Loucy (cell line): Measurements from ENCODE around the gene TPRX1.
"Not testable (repeated sequence)": the region's sequence is repeated elsewhere in the genome, so short reads cannot be mapped to it uniquely, and the experiment has no call there.

Experiments
- EZH2phosphoT487 ChIP-seq: fragments of 200-600 bp; IDR thresholded peaks from 2 replicates; pipeline ENCODE4 v1.6.1; 2018; ENCODE audit warnings: antibody characterized with exemption, mild to moderate bottlenecking, moderate library complexity, borderline replicate concordance
- TF ChIP-seq, protein P1 (sequence below): fragments of 200-600 bp; sonication (generic); conservative IDR thresholded peaks from 2 replicates; pipeline ENCODE4 v1.5.1; 2014; ENCODE audit warnings: mild to moderate bottlenecking, antibody characterized with exemption, low read length

DNA sequence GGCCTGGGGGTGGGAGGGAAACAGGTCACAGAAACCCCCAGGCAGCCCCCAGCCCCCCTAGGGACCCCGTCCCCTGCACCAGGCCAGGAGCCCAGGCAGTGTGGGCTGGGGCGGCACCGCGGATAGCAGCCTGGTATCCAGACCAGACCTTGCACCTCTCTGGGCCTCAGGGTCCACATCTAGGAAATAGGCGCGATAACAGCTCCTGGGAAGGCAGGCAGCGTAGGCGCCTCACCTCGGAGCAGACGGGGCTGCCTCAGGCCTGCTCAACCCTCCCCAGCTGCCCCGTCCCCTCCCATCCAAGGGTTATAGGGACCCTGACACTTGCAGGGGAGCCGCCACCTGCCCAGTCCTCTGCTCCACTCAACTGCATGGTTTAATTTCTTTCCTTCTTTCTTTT lies 680 bp downstream of the TPRX1 start:
- TF ChIP-seq, protein P1, sequence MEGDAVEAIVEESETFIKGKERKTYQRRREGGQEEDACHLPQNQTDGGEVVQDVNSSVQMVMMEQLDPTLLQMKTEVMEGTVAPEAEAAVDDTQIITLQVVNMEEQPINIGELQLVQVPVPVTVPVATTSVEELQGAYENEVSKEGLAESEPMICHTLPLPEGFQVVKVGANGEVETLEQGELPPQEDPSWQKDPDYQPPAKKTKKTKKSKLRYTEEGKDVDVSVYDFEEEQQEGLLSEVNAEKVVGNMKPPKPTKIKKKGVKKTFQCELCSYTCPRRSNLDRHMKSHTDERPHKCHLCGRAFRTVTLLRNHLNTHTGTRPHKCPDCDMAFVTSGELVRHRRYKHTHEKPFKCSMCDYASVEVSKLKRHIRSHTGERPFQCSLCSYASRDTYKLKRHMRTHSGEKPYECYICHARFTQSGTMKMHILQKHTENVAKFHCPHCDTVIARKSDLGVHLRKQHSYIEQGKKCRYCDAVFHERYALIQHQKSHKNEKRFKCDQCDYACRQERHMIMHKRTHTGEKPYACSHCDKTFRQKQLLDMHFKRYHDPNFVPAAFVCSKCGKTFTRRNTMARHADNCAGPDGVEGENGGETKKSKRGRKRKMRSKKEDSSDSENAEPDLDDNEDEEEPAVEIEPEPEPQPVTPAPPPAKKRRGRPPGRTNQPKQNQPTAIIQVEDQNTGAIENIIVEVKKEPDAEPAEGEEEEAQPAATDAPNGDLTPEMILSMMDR = not testable (repeated sequence)
- TF ChIP-seq EZH2phosphoT487 = not testable (repeated sequence)
